Measurements from ENCODE around the gene GATAD2B. TPM values are rescaled to one million over a fixed set of nuclear protein-coding genes. Genes with fewer than 3 reads are reported as not detected.
"Not testable (repeated sequence)": the region's sequence is repeated elsewhere in the genome, so short reads cannot be mapped to it uniquely, and the experiment has no call there.

Gene GATAD2B
- total RNA-seq, 1 donor = 8.6 TPM

GRCh38 chr1:153856763-153857162 lies 66.0 kb downstream of the GATAD2B start:
- TF ChIP-seq CTCF (IDR thresholded peaks at IDR 0.05; ENCODE audit: insufficient read depth, low read depth, low read length) = no peak
- no peak overlapping the region for H3K4me3 ChIP-seq (ENCODE audit: low read depth, low read length)
- no peak for DNase-seq (ENCODE audit: low read depth)

GRCh38 chr1:153852170-153852569 lies 70.6 kb downstream of the GATAD2B start:
- no peak for DNase-seq (ENCODE audit: low read depth)
- no peak overlapping the region for H3K4me3 ChIP-seq (ENCODE audit: low read depth, low read length)
- no peak for TF ChIP-seq CTCF (IDR thresholded peaks at IDR 0.05; ENCODE audit: insufficient read depth, low read depth, low read length)

GRCh38 chr1:153849487-153850185 lies 73.1 kb downstream of the GATAD2B start:
- no peak overlapping the region for H3K4me3 ChIP-seq (ENCODE audit: low read depth, low read length)
- TF ChIP-seq CTCF (IDR thresholded peaks at IDR 0.05; ENCODE audit: insufficient read depth, low read depth, low read length) = no peak

GRCh38 chr1:153848805-153849204 lies 74.0 kb downstream of the GATAD2B start:
- no peak for TF ChIP-seq CTCF (IDR thresholded peaks at IDR 0.05; ENCODE audit: insufficient read depth, low read depth, low read length)
- no peak for DNase-seq (ENCODE audit: low read depth)
- no peak overlapping the region for H3K4me3 ChIP-seq (ENCODE audit: low read depth, low read length)

More at GRCh38 chr1:153849487-153850185, 73.1 kb downstream of the GATAD2B start:
- no peak for DNase-seq (ENCODE audit: low read depth)

- H3K4me3 ChIP-seq (ENCODE audit: low read depth, low read length) = no peak overlapping the region
- no peak for TF ChIP-seq CTCF (IDR thresholded peaks at IDR 0.05; ENCODE audit: insufficient read depth, low read depth, low read length)
- no peak for DNase-seq (ENCODE audit: low read depth)
These were observed 77.6 kb downstream of the GATAD2B start for GRCh38 chr1:153845158-153845557.

- DNase-seq (ENCODE audit: low read depth); H3K4me3 ChIP-seq (ENCODE audit: low read depth, low read length): not testable (repeated sequence)
These were observed 78.4 kb downstream of the GATAD2B start for GRCh38 chr1:153844349-153844748.

- H3K4me3 ChIP-seq (ENCODE audit: low read depth, low read length) = no peak overlapping the region
- DNase-seq (ENCODE audit: low read depth) = peak; percentile 16
- TF ChIP-seq CTCF (IDR thresholded peaks at IDR 0.05; ENCODE audit: insufficient read depth, low read depth, low read length) = no peak
These were observed 80.7 kb downstream of the GATAD2B start for GRCh38 chr1:153842006-153842471.

Data from fibroblast of villous mesenchyme (primary cell).